ENCODE measurements around the gene EFR3B.
A peak's percentile ranks its signal among the peaks of the same experiment; 100 is the strongest.

The EFR3B gene

DNA sequence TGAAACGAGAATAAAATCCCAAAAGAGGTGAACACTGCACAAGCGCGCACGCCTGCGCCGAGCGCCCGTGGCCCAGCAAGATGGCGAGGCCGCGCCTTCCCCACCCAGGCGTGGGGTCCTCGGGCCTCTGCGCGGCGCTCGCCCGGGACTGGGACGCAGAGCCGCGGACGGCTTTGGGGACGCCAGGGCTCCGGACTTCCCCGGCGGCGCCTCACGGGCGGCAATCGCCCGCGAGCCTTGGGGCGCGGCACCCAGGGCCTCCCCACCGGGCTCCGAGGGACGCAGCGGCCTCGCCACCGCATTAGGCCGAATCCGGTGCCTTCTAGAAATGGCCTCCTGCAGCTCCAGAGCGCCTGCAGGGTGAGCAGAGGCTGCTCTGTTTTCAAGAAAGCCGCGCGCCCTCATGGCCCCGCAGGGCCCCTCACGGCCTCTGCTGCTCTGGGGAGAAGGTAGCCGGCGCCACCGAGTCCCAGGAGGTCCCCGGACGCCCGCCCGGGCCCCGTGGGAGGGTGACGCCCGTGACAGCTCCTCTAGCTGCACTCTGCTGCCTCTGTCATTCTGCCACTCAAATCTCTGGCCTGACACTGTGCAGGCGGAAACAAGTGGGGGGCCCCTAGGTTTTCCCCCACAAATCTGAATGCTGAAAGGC, 162.4 kb downstream of the EFR3B start:
- ATAC-seq (peak; percentile 74), DNase-seq (no peak)
- Mint-ChIP-seq H3K4me3 (no peak overlapping the region), H3K36me3 (ENCODE audit: low read depth) (no peaks in the 10 kb centered on the region), H3K27me3 (no peaks in the 10 kb centered on the region), H3K4me1 (peaks cover 41% of the 10 kb centered on the region), H3K27ac (no peak overlapping the region), H3K9me3 (no peaks in the 10 kb centered on the region)

DNA sequence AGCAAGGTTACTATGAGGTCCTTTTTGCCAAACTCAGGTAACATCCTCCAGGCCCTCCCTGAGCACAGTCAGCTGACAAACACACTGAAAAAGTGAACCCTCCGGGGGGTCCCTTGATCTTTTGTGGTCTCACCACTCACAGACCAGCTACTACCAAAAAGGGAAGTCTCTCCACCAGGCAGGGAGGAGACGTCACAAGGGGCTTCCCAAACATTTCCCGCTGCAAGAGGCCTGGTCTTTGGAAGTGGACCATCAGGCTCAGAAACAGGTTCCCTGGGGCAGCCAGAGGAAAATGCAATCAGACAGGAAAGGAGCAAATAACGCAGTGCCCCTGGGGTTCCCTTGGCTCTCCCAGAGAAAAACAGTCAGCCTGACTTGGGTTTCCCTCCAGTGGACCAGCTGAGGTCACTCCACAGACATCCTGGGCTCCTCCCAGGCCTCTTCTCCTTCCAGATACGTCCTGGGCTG, 165.2 kb downstream of the EFR3B start:
- peak; percentile 10 for ATAC-seq
- DNase-seq: peak; percentile 35
- Mint-ChIP-seq H3K27ac (no peak overlapping the region), H3K27me3 (no peaks in the 10 kb centered on the region), H3K9me3 (no peaks in the 10 kb centered on the region), H3K4me1 (peaks cover 64% of the 10 kb centered on the region), H3K36me3 (ENCODE audit: low read depth) (no peaks in the 10 kb centered on the region), H3K4me3 (no peak overlapping the region)

All from activated naive CD8-positive, alpha-beta T cell treated with anti-CD3 and anti-CD28 coated beads, Interleukin-2, amount 50 U/mL, for 24 hours (primary cell).